ENCODE data around the gene ADD1. TPM values are rescaled to one million over a fixed set of nuclear protein-coding genes. Genes with fewer than 3 reads are reported as not detected.
A peak's percentile ranks its signal among the peaks of the same experiment; 100 is the strongest.

Gene ADD1
- total RNA-seq, 1 experiment from 2014 or later, result 163 TPM

DNA sequence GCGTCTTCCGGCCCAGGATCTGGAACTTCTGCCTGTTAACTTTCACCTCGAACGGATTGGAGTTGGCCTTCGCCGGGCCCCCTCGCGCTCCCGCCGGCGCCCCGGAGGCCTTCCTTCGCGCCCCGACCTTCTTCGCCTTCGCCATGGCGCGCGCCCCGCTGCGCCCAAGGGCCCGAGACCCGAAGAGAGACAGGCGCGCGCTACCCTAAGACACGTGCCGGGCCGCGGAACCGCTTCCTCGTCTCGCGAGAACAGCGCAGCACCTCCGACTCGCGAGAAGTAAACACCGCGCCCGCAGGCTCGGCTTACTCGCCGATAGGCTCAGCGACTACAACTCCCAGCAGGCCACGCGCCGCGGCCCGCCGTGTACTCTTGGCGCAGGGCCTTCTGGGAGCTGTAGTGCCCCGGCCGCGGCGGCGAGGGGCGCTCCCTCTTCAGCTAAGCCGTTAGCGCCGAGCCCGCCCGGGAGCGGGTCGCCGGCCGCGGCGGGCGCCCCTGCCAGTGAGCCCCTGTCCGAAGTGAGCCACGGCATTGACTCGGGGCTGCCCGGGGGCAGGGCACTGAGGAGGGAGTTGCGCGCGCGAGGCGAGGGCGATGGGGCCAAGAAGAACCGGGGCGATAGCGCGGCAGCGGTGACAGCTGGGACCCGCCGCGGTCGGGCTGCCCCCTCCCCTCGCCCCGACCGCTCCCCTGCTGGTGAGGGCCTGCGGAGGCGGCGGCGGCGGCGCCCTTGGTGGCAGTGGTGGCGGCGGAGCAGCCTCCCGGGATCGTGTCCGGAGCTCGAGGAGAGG lies 119.7 kb downstream of the ADD1 start, which contains the start of the genes GRK4 and NOP14:
Gene GRK4, plus strand, starts transcription at position 397 of the 791 bp plus-strand sequence. CDS start 500 bp downstream, outside the sequence.
Gene NOP14, minus strand, starts transcription at position 232 of the 791 bp plus-strand sequence. Its CDS starts 87 bp downstream, at position 145.
- Histone ChIP-seq H3K79me2 (ENCODE audit: insufficient read depth, low read length) (no peaks in the 10 kb centered on the region), H3K23ac (ENCODE audit: insufficient read length, low read depth, low read length) (no peak within 1 kb of the TSS), H2BK120ac (ENCODE audit: low read depth, low read length, poor library complexity, severe bottlenecking) (no peak within 1 kb of the TSS), H4K8ac (replicated peaks; ENCODE audit: insufficient read length, low read depth, low read length) (no peak within 1 kb of the TSS), H3K9ac (ENCODE audit: extremely low read depth, insufficient read length, low read length) (peak within 1 kb of the TSS; percentile 84), H3T11ph (ENCODE audit: low read length) (no peak within 1 kb of the TSS), H3K4me2 (ENCODE audit: insufficient read depth, insufficient read length, low read length) (peak within 1 kb of the TSS; percentile 71), H4K20me1 (ENCODE audit: control insufficient read depth, insufficient read depth, insufficient read length) (peaks cover 2% of the 10 kb centered on the region), H2AK5ac (ENCODE audit: insufficient read length, low read length) (no peak within 1 kb of the TSS), H3K56ac (ENCODE audit: insufficient read length, low read depth, low read length) (no peak within 1 kb of the TSS), H3K79me1 (ENCODE audit: insufficient read depth, low read depth, low read length, poor library complexity, severe bottlenecking) (no peaks in the 10 kb centered on the region), H3K18ac (ENCODE audit: insufficient read length, low read depth, low read length) (peak within 1 kb of the TSS; percentile 75), H2BK15ac (ENCODE audit: low read depth, low read length) (no peak within 1 kb of the TSS), H3K9me3 (ENCODE audit: control insufficient read depth, low read depth, low read length) (no peaks in the 10 kb centered on the region), H3K4ac (ENCODE audit: low read depth, low read length) (no peak within 1 kb of the TSS), H2BK5ac (ENCODE audit: insufficient read length, low read length) (no peak within 1 kb of the TSS), H4K5ac (ENCODE audit: insufficient read length, low read depth, low read length) (no peak within 1 kb of the TSS), H2AFZ (ENCODE audit: low read length) (no peak within 1 kb of the TSS), H2BK20ac (ENCODE audit: low read depth, low read length, poor library complexity, severe bottlenecking) (no peak within 1 kb of the TSS), H3K14ac (ENCODE audit: insufficient read depth, low read length) (peak within 1 kb of the TSS; percentile 91), H4K91ac (ENCODE audit: insufficient read length, low read depth, low read length) (no peak within 1 kb of the TSS), H2BK12ac (ENCODE audit: insufficient read length, low read depth, low read length) (no peak within 1 kb of the TSS), H3K27me3 (ENCODE audit: insufficient read depth, low read length) (no peaks in the 10 kb centered on the region), H3K23me2 (ENCODE audit: insufficient read length, low read depth, low read length, poor library complexity, severe bottlenecking) (no peaks in the 10 kb centered on the region), H3K4me1 (ENCODE audit: insufficient read depth, low read length) (no peaks in the 10 kb centered on the region), H3K27ac (ENCODE audit: insufficient read length, low read depth, low read length) (no peak within 1 kb of the TSS)
- no peak; the same call in 1 of the 3 replicates for TF ChIP-seq CTCF (conservative IDR thresholded peaks at IDR 0.05)
- peak; percentile 98 for DNase-seq
- H3K4me3 Mint-ChIP-seq, result peak within 1 kb of the TSS; percentile 91 to 94
- H3K36me3 Mint-ChIP-seq (ENCODE audit: insufficient read depth in 1 of 3, low read depth in 3 of 3), result peaks cover 13 to 17% (median 13%) of the 10 kb centered on the region in 3 experiments
- WGBS (ENCODE audit: extremely low coverage, insufficient read length, low lambda C conversion rate), result no CpG with 5 or more reads among the region's 105 CpGs
- peak within 1 kb of the TSS; percentile 44 to 97 (median 87) for H3K27ac Mint-ChIP-seq
- H3K27me3 Mint-ChIP-seq (ENCODE audit: low read depth), result peaks cover 13% of the 10 kb centered on the region
- H3K4me1 Mint-ChIP-seq, result peaks cover 15 to 23% of the 10 kb centered on the region in 2 experiments
- no peaks in the 10 kb centered on the region; a peak in 2 of 5 replicates for H3K9me3 Mint-ChIP-seq
